SIG-M5 treated with dmso at 0.1 percent for 504 hours (cell line): ENCODE measurements around the gene LHX5.

ENCODE experiments used
- DNase-seq: peaks from one replicate; lab custom pipeline; 2025; ENCODE audit not compliant: unreplicated experiment; lab: John Stamatoyannopoulos, UW

Gene LHX5

GRCh38 chr12:113478351-113479011, 6.8 kb upstream of the LHX5 start:
- DNase-seq = no peak

DNA sequence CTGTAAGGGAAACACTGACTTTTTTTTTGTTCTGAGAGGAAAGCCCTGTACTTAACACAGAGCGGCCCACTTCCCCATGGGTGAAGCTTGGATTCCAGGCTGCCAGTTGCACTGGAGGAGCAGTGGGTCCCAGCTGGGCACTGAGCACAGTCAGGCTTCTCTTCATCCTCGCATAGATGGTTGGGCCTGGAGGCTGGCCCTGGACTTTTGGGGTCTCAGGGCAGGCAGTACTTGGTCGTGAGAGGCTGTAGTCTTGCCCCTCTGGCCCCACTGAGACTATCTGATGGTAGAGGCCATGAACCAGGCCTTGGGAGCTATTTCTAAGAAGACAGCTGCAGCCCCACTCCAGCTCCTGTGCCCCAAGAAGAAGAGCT, 6.2 kb upstream of the LHX5 start:
- DNase-seq = no peak

DNA sequence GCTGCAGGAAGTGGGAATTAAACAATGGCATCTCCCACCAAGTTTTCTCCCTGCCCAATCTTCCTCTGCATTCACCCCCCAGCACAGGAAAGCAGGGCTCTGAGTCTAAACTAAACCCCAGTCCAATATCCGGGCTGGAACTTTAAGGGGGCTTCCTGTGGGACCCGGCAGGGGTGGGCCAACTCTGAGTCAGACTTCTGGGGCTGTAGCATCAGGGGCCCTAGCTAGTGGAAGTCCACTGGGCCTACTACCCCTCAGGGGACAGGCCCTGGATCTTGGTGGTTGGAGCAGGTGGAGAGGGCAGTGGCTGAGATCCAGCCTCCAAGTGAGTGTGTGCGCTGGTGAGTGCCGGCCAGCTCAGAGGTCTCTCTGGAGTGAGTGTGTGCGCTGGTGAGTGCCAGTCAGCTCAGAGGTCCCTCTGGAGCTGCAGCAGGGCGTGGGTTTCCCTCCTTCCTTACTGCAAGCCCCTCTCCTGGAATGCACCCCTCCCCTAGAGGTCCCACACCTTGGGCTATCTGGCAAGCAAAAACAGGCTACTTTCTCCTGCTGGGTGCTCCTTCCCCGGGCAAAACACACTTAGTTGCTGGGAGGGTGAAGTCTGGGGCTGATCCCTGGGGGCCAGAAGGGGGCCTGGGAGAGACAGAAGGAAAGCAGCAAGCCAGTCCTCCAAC, 5.6 kb upstream of the LHX5 start:
- DNase-seq = no peak

DNA sequence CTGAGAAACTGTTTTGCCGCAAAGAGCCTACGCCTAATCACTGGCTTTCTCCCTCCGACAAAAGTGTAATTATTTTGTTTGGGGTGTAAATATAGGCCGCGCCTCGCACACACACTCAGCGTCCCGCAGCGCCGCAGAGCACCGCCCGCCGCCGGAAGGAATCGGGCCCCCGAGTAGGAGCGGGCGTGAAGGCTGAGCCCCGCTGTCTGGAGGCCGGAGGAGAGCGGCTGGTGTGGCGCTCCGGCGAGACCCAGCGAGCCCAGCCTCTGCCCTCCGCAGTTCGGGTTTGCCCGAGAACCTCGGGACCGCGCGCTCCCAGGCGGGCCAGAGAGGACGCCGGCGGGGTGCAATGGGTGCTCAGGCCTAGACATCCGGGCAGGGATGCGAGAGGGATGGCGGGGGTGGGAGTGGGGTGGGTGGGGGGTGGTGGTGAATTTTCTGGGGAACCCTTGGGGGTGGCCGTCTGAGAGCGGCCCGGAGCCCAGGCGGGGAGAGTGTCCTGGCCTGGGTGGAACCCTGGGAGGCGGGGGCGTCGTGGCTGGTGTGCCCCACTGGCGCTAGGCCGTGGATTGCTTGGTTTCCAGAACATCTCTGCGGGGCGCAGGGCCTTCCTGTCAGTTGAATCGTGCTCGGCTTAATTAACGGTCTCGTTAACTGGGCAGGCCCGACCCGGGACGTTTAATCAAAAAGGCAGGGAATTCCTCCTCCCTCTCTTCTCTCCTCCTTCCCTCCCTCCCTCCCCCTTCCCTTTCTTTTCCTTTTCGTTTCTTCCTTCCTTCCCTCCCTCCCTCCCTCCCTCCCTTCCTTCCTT, 4.7 kb upstream of the LHX5 start:
- no peak for DNase-seq

- no peak for DNase-seq
These were observed 3.9 kb upstream of the LHX5 start for GRCh38 chr12:113475451-113476175.

DNA sequence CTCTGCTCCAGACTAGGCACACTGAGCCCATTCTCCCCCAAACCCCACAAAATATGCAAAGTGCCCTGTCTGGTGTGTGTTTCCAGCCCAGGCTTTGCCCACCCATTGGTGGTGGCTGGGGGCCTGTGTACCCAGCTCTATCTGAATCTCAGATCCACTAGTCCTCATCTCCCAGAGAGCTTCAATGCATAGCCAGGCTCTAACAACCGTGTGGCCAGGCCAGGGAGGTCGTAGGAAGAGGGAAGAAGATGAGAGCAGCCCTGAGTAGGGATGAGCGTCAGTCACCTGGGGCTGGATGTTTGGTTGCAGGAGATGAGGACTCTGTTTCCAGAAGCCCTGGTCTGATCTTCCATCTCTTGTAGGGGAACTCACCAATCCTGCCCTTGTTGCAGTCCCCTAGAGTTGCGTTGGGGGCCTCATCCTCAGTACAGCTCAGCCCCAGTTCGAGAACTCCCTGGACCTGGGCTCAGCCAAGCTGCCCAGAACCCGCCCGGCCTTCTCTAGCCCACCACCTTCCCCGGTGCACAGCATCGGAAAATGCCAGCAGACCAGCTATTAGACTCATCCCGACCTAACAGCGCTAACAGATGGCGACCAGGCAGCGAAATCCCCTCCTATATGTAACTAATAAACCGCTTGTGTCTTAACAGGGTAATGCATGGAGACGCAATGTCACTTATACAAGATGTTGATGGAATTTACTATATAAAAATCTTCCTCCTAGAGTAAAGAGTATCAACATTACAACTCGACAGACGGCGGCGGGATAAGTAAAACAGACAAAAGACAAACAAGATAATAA, 3.2 kb upstream of the LHX5 start:
- no peak for DNase-seq

- no peak for DNase-seq
These were observed 2.3 kb upstream of the LHX5 start for GRCh38 chr12:113473942-113474341.

DNA sequence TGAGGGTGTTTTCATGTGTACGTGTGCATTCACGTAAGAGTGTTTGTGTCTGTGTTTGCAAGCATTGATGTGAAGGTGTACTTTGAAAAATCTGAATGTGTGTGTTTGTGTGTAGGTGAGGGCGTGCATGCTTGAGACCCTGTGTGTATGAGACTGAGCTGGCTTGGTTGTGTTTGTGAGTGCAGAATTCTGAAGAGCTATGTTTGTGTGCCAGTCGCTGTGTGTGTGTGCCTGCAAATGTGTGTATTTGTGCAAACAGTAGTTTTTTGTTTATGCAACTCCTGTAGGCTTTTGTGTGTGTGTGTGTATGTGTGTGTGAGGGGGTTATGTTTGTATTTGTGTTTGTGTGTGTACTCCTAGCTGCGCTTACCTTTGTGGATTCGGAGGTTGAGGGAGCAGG, 1.7 kb upstream of the LHX5 start:
- no peak for DNase-seq

GRCh38 chr12:113472191-113473121, 785 bp upstream of the LHX5 start:
- DNase-seq = no peak

DNA sequence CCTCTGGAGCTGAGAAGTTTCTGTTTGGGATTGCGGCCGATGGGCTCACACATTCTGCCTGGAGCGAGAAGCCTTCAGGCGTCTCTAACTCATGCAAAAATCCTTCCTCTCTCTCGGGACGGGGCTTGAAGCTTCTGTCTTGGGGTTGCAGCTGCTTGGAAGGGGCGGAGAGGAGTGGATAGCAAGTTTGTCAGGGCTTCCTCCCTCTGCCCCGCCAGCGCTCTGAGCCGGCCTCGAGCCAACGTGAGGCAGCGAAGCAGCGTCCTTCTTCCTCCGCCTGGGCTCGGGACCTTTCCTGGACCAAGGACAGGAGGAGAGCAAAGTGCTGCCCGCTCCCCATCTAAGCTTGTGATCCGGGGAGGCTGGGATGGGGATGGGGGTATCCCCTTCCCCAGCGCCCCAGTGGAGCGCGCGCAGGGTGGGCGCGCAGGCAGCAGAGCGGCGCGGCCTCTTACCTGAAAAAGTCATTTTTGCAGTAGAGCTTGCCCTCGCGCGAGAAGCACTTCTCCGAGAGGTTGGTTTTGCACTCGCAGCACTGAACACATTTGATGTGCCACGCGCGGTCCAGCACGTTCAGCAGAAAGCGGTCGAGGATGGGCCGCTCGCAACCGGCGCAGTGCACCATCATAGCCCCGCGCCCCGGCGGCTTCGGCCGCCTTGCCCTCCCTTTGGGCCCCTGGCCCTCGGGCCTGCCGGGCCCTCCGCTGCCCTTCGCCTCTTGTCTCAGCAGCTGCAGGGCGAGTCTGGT, 626 bp downstream of the LHX5 start:
- no peak for DNase-seq

DNA sequence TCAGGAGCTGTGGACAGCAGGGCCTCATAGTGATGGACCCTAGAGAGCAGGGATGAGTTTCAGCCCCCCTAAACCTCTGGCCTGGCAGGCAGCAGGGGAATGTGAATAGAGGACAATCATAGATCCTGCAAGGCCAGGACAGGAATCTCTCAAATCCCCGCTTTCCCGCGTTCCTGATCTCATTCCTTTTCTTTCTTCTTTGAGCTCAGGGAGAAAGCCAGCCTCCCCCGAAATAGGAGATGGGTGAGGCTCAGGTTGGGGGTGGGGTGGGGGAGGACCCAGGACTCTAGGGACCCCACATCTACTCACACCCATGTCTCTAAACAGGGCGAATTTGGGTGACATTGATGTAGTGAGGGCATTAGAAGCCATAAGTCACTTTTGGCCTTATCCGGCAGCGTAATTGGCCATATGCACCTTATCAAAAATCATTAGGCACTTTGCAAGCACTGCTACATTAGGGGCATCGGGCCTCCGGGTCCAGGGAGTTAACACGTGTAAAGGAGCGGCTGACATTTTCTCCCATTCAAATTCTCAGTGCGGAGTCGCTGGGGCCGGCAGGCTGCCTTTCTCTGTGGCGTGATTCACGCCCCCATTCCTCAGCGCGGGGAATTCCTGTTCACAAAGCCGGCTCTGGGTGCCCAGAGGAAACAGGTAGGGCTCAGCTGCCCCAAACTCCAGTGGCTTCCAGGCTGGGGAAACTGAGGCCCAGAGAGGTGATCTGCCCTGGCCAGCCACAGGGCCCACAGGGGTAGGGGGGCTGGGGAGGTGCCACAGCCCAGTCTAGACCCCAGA, 1.5 kb downstream of the LHX5 start:
- DNase-seq = no peak

GRCh38 chr12:113469224-113469948, 2.3 kb downstream of the LHX5 start:
- no peak for DNase-seq

- DNase-seq = no peak
These were observed 3.1 kb downstream of the LHX5 start for GRCh38 chr12:113468365-113469223.

GRCh38 chr12:113467502-113468364, 3.9 kb downstream of the LHX5 start:
- DNase-seq = no peak

DNA sequence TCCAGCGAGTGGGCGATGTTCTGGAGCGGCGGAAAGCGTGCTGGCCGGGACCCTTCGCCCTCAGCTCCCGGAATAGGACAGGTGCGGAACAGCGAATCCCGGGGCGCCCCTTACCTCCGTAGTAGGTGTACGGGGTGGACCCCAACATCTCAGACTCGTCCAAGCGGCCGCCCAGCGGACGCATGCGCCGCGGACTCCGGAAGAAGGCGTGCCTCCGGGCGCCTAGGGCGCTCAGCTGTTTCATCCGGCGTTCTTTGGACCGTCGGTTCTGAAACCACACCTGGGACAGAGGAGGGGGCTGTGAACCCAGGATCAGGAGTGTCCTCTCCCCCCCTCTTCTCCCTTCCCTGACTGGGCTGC, 4.5 kb downstream of the LHX5 start:
- DNase-seq = no peak
